HEK293 (cell line): ENCODE results near the gene PTPRG.

Source experiments
- IKZF3 ChIP-seq: fragments of 450-650 bp; IDR thresholded peaks from 2 replicates; pipeline ENCODE4 v1.5.0; 2018; ENCODE audit warnings: missing biosample characterization, mild to moderate bottlenecking, missing genetic modification characterization, moderate library complexity
- YY1 ChIP-seq: fragments of 450-650 bp; formaldehyde crosslinking; IDR thresholded peaks from 2 replicates; pipeline ENCODE4 v1.5.1; 2018; ENCODE audit warnings: missing biosample characterization, missing genetic modification characterization
- ZBTB1 ChIP-seq: fragments of 450-650 bp; formaldehyde crosslinking; IDR thresholded peaks from 2 replicates; pipeline ENCODE4 v1.5.1; 2016; ENCODE audit warnings: missing biosample characterization, missing genetic modification characterization
- ZNF114 ChIP-seq: fragments of 450-650 bp; formaldehyde crosslinking; IDR thresholded peaks from 2 replicates; pipeline ENCODE4 v1.5.0; 2017; ENCODE audit warnings: missing biosample characterization, missing genetic modification characterization
- ZNF133 ChIP-seq: fragments of 450-650 bp; formaldehyde crosslinking; IDR thresholded peaks from 2 replicates; pipeline ENCODE4 v1.5.1; 2016; ENCODE audit warnings: missing biosample characterization, missing genetic modification characterization
- ZNF18 ChIP-seq: fragments of 450-650 bp; formaldehyde crosslinking; IDR thresholded peaks from 2 replicates; pipeline ENCODE4 v1.5.1; 2016; ENCODE audit warnings: missing biosample characterization, missing genetic modification characterization
- ZNF274 ChIP-seq, 2 experiments: fragments of 200-500 bp in 1 of 2; fragments of 450-650 bp in 1 of 2; sonication (Bioruptor generic) in 1 of 2; formaldehyde crosslinking in 1 of 2; IDR thresholded peaks; 2 replicates each; pipeline versions ENCODE4 v1.5.1 to v1.6.1; 2014 to 2016; ENCODE audit warnings: borderline replicate concordance in 1 of 2, inconsistent platforms in 1 of 2, low read length in 1 of 2, missing biosample characterization in 1 of 2, missing genetic modification characterization in 1 of 2
- ZNF48 ChIP-seq: fragments of 450-650 bp; formaldehyde crosslinking; IDR thresholded peaks from 2 replicates; pipeline ENCODE4 v1.5.1; 2016; ENCODE audit warnings: missing biosample characterization, missing genetic modification characterization
- TF ChIP-seq, protein P1 (sequence below): fragments of 450-650 bp; formaldehyde crosslinking; IDR thresholded peaks from 2 replicates; pipeline ENCODE4 v1.5.1; 2016; ENCODE audit warnings: missing biosample characterization, missing genetic modification characterization

DNA sequence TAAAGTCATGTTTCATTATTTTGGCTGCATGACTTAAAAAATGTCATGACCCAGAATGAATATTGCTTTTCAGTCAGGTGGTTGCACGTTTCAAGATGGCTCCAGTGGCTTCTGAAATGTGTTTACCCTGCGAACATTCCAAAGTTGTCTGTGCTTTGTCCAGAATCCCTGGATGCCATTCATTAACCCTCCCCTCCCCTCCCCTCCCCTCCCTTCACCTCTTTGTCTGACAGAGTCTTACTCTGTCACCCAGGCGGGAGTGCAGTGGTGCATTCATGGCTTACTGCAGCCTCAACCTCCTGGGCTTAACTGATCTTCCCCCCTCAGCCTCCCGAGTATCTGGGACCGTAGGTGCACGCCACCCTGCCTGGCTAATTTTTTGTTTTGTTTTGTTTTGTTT lies 308.0 kb downstream of the PTPRG start:
- TF ChIP-seq ZNF274 (IDR thresholded peaks at IDR 0.05; ENCODE audit: low read length) = no peak
- TF ChIP-seq ZNF274 (tag by site-specific recombination; IDR thresholded peaks at IDR 0.05; ENCODE audit: borderline replicate concordance) = no peak
- no peak for TF ChIP-seq ZNF48
- no peak for TF ChIP-seq IKZF3 (tag by site-specific recombination)
- TF ChIP-seq YY1 (tag by site-specific recombination) = no peak
- TF ChIP-seq, protein P1, sequence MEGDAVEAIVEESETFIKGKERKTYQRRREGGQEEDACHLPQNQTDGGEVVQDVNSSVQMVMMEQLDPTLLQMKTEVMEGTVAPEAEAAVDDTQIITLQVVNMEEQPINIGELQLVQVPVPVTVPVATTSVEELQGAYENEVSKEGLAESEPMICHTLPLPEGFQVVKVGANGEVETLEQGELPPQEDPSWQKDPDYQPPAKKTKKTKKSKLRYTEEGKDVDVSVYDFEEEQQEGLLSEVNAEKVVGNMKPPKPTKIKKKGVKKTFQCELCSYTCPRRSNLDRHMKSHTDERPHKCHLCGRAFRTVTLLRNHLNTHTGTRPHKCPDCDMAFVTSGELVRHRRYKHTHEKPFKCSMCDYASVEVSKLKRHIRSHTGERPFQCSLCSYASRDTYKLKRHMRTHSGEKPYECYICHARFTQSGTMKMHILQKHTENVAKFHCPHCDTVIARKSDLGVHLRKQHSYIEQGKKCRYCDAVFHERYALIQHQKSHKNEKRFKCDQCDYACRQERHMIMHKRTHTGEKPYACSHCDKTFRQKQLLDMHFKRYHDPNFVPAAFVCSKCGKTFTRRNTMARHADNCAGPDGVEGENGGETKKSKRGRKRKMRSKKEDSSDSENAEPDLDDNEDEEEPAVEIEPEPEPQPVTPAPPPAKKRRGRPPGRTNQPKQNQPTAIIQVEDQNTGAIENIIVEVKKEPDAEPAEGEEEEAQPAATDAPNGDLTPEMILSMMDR (tag by site-specific recombination) = no peak
- no peak for TF ChIP-seq ZNF114 (tag by site-specific recombination)
- no peak for TF ChIP-seq ZBTB1
- no peak for TF ChIP-seq ZNF133 (tag by site-specific recombination)
- TF ChIP-seq ZNF18 = no peak
